Measurements from ENCODE around the gene PTPRM.

GRCh38 chr18:7743256-7743655 is 176.1 kb downstream of the PTPRM start:
- TF ChIP-seq EZH2phosphoT487 (IDR thresholded peaks at IDR 0.05; ENCODE audit: borderline replicate concordance) (no peak), CTCF (conservative IDR thresholded peaks at IDR 0.05; ENCODE audit: low read length) (no peak)

Measured in Loucy (cell line).